GM18526 (cell line): Measurements from ENCODE around the gene LBX2.

Experiments used
- POLR2A ChIP-seq: IDR thresholded peaks from 3 replicates; pipeline ENCODE4 v1.6.1; 2011; ENCODE audit not compliant: insufficient read length; ENCODE audit errors: extremely low read depth

LBX2 gene

GRCh38 chr2:74515271-74515980 is 16.0 kb upstream of the LBX2 start:
- TF ChIP-seq POLR2A = no peak

- TF ChIP-seq POLR2A = no peak
These were observed 15.2 kb upstream of the LBX2 start, which contains the start of gene TLX2 for GRCh38 chr2:74514368-74515270. Gene TLX2, plus strand, starts transcription at chr2:74514450. Its CDS starts 357 bp downstream, at chr2:74514807.

GRCh38 chr2:74513605-74514367 is 14.4 kb upstream of the LBX2 start:
- TF ChIP-seq POLR2A = no peak

- no peak for TF ChIP-seq POLR2A
These were observed 13.6 kb upstream of the LBX2 start for GRCh38 chr2:74512744-74513604.

- TF ChIP-seq POLR2A = no peak
These were observed 11.9 kb upstream of the LBX2 start for GRCh38 chr2:74511104-74511989.

GRCh38 chr2:74510272-74510671 is 10.9 kb upstream of the LBX2 start:
- no peak for TF ChIP-seq POLR2A

- no peak for TF ChIP-seq POLR2A
These were observed 8.6 kb upstream of the LBX2 start for GRCh38 chr2:74507926-74508520.

GRCh38 chr2:74507145-74507925 is 7.9 kb upstream of the LBX2 start, which contains the start of gene PCGF1:
Gene PCGF1, minus strand, starts transcription at chr2:74507695. Its CDS starts 27 bp downstream, at chr2:74507668.
- TF ChIP-seq POLR2A = peak; percentile 88

GRCh38 chr2:74505448-74506246 is 6.2 kb upstream of the LBX2 start:
- TF ChIP-seq POLR2A = no peak

GRCh38 chr2:74504591-74504990 is 5.2 kb upstream of the LBX2 start:
- TF ChIP-seq POLR2A = no peak
